Measurements from ENCODE around the gene FGFR1OP2. TPM values are rescaled to one million over a fixed set of nuclear protein-coding genes. Genes with fewer than 3 reads are reported as not detected.

Gene FGFR1OP2
- total RNA-seq, 1 donor from 2014 or later = 30.6 TPM

GRCh38 chr12:26991826-26992225 is 53.6 kb downstream of the FGFR1OP2 start:
- ATAC-seq (no peak), DNase-seq (ENCODE audit: missing footprints) (no peak)
- intact Hi-C loops (cut with DNase I) = no loop called here

- intact Hi-C loops (cut with DNase I) = no loop called here
- DNase-seq (ENCODE audit: missing footprints) (no peak), ATAC-seq (no peak)
Observed at GRCh38 chr12:26994109-26994508, 55.8 kb downstream of the FGFR1OP2 start.

GRCh38 chr12:26995706-26996105 is 57.4 kb downstream of the FGFR1OP2 start:
- intact Hi-C loops (cut with DNase I) = no loop called here
- ATAC-seq (no peak), DNase-seq (ENCODE audit: missing footprints) (no peak)

GRCh38 chr12:26997003-26997402 is 58.7 kb downstream of the FGFR1OP2 start:
- DNase-seq (ENCODE audit: missing footprints) = no peak
- intact Hi-C loops (cut with DNase I) = no loop called here
- no peak for ATAC-seq

- intact Hi-C loops (cut with DNase I) = no loop called here
- ATAC-seq = no peak
- no peak for DNase-seq (ENCODE audit: missing footprints)
Observed at GRCh38 chr12:27000961-27001360, 62.7 kb downstream of the FGFR1OP2 start.

GRCh38 chr12:27001663-27002062 is 63.4 kb downstream of the FGFR1OP2 start:
- ATAC-seq = no peak
- intact Hi-C loops (cut with DNase I) = no loop called here
- DNase-seq (ENCODE audit: missing footprints) = no peak

- ATAC-seq (no peak), DNase-seq (ENCODE audit: missing footprints) (no peak)
- intact Hi-C loops (cut with DNase I) = no loop called here
Observed at GRCh38 chr12:27002141-27002540, 63.9 kb downstream of the FGFR1OP2 start.

- ATAC-seq (no peak), DNase-seq (ENCODE audit: missing footprints) (no peak)
- intact Hi-C loops (cut with DNase I) = no loop called here
Observed at GRCh38 chr12:27003421-27004381, 65.4 kb downstream of the FGFR1OP2 start.

- ATAC-seq = no peak
- DNase-seq (ENCODE audit: missing footprints) = no peak
- intact Hi-C loops (cut with DNase I) = no loop called here
Observed at GRCh38 chr12:27005495-27005894, 67.2 kb downstream of the FGFR1OP2 start.

GRCh38 chr12:27006797-27007467 is 68.7 kb downstream of the FGFR1OP2 start:
- ATAC-seq (no peak), DNase-seq (ENCODE audit: missing footprints) (no peak)
- intact Hi-C loops (cut with DNase I) = no loop called here

- intact Hi-C loops (cut with DNase I) = no loop called here
- DNase-seq (ENCODE audit: missing footprints) (no peak), ATAC-seq (no peak)
Observed at GRCh38 chr12:27008081-27008480, 69.8 kb downstream of the FGFR1OP2 start.

GRCh38 chr12:27009881-27010301 is 71.6 kb downstream of the FGFR1OP2 start:
- intact Hi-C loops (cut with DNase I) = loop anchor here (10.0 kb wide), 1 partner anchor 695 kb away; no protein-coding TSS in a partner anchor
- ATAC-seq (no peak), DNase-seq (ENCODE audit: missing footprints) (no peak)

GRCh38 chr12:27012239-27012981 is 74.1 kb downstream of the FGFR1OP2 start:
- intact Hi-C loops (cut with DNase I) = loop anchor here (10.0 kb wide), 1 partner anchor 692 kb away; no protein-coding TSS in a partner anchor
- DNase-seq (ENCODE audit: missing footprints) (peak; percentile 66), ATAC-seq (no peak)

- DNase-seq (ENCODE audit: missing footprints) (no peak), ATAC-seq (no peak)
- intact Hi-C loops (cut with DNase I) = loop anchor here (10.0 kb wide), 1 partner anchor 692 kb away; no protein-coding TSS in a partner anchor
Observed at GRCh38 chr12:27012982-27013255, 74.6 kb downstream of the FGFR1OP2 start.

GRCh38 chr12:27013611-27014084 is 75.4 kb downstream of the FGFR1OP2 start:
- DNase-seq (ENCODE audit: missing footprints) = no peak
- intact Hi-C loops (cut with DNase I) = loop anchor here (1.0 to 10.0 kb wide), 2 partner anchors 75 to 691 kb away; partner anchors contain the start of gene FGFR1OP2
- ATAC-seq = peak; percentile 27

- intact Hi-C loops (cut with DNase I) = loop anchor here (1.0 to 10.0 kb wide), 2 partner anchors 76 to 691 kb away; partner anchors contain the start of gene FGFR1OP2
- peak; percentile 96 for ATAC-seq
- DNase-seq (ENCODE audit: missing footprints) = peak; percentile 98
Observed at GRCh38 chr12:27014085-27014858, 76.0 kb downstream of the FGFR1OP2 start, which contains the start of gene TM7SF3. TSS of gene TM7SF3 (minus strand) at chr12:27014384. CDS start at chr12:27014168, 216 bp downstream.

GRCh38 chr12:27014859-27015729 is 76.8 kb downstream of the FGFR1OP2 start:
- intact Hi-C loops (cut with DNase I) = loop anchor here (1.0 to 10.0 kb wide), 2 partner anchors 77 to 690 kb away; partner anchors contain the start of gene FGFR1OP2
- ATAC-seq (no peak), DNase-seq (ENCODE audit: missing footprints) (no peak)

Data from Right ventricle myocardium inferior (tissue), 1 donor.